ENCODE results near the gene TMEM163. TPM values are rescaled to one million over a fixed set of nuclear protein-coding genes. Genes with fewer than 3 reads are reported as not detected.

The TMEM163 gene
- total RNA-seq, 1 donor = not detected

DNA sequence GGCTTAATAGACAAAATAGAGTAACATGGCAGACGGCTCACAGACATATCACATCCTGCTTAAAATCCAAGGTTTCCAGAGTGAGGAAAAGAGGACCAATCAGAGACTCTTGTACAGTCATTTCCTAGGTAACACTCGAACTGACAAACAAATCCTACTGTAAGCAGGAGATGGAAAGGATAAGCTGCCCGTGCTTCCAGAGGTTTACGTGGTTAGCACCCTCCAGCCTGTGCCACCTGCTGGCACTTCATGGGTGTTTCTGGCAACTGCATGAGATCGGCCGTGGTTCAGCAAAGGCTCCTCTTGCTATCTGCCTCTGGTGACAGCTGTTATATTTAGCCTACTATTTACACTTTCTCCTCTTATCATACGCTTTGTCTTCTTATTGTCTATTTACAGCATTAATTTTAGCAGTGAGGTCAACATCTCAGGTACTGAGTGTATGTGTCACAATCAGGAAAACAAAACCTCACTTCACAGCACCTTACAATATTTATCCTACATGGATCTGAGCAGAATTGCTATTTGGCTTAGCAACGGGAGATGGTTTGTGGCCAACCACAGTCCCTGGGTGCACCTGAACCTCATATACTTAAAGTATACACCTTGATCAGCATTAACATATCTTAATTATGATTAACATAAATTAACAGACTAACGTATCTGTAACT is 226.9 kb downstream of the TMEM163 start:
- H3K4me2 ChIP-seq (ENCODE audit: insufficient read depth, low read length) = no peak overlapping the region
- H3K27me3 ChIP-seq (ENCODE audit: insufficient read depth, low read length) = peaks cover 2% of the 10 kb centered on the region
- DNase-seq (ENCODE audit: insufficient read length, low spot score, missing footprints) = no peak
- TF ChIP-seq, protein P1, sequence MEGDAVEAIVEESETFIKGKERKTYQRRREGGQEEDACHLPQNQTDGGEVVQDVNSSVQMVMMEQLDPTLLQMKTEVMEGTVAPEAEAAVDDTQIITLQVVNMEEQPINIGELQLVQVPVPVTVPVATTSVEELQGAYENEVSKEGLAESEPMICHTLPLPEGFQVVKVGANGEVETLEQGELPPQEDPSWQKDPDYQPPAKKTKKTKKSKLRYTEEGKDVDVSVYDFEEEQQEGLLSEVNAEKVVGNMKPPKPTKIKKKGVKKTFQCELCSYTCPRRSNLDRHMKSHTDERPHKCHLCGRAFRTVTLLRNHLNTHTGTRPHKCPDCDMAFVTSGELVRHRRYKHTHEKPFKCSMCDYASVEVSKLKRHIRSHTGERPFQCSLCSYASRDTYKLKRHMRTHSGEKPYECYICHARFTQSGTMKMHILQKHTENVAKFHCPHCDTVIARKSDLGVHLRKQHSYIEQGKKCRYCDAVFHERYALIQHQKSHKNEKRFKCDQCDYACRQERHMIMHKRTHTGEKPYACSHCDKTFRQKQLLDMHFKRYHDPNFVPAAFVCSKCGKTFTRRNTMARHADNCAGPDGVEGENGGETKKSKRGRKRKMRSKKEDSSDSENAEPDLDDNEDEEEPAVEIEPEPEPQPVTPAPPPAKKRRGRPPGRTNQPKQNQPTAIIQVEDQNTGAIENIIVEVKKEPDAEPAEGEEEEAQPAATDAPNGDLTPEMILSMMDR (IDR thresholded peaks at IDR 0.05; ENCODE audit: extremely low read depth, low read depth, low read length) = no peak
- no peaks in the 10 kb centered on the region for H3K4me1 ChIP-seq (ENCODE audit: insufficient read depth, low read length)
- H3K36me3 ChIP-seq (ENCODE audit: insufficient read depth, low read length) = no peaks in the 10 kb centered on the region
- H3K9me3 ChIP-seq (ENCODE audit: low read depth, low read length) = no peaks in the 10 kb centered on the region
- H3K4me3 ChIP-seq (ENCODE audit: insufficient read depth, low read length) = no peak overlapping the region
- no peak overlapping the region for H2AFZ ChIP-seq (ENCODE audit: low read length)
- H4K20me1 ChIP-seq (ENCODE audit: insufficient read depth, low read length) = no peaks in the 10 kb centered on the region
- H3K27ac ChIP-seq (ENCODE audit: low read depth, low read length) = no peak overlapping the region
- H3K79me2 ChIP-seq (ENCODE audit: insufficient read depth, low read length) = no peaks in the 10 kb centered on the region

DNA sequence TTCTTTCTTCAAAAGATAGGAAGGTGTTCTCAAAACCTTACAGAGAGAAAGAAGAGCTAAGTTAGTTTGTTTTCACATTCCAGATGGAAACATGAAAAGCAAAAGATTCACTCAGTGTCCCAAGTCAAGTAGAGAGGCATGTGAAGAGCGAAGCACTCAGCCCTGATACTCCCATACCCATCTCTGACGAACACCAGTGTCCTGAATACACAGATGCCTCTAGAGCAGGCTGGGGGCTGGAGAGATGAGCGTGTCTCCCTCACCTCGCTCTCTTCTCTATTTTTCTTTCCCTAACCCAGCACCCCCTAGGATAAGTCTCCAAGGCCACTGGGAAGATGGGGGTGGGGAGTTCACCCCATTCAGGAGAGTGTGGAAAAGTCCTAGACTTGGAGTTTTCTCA is 227.8 kb downstream of the TMEM163 start:
- H3K4me1 ChIP-seq (ENCODE audit: insufficient read depth, low read length) = no peaks in the 10 kb centered on the region
- TF ChIP-seq, protein P1 (IDR thresholded peaks at IDR 0.05; ENCODE audit: extremely low read depth, low read depth, low read length) = no peak
- no peaks in the 10 kb centered on the region for H3K36me3 ChIP-seq (ENCODE audit: insufficient read depth, low read length)
- H3K27me3 ChIP-seq (ENCODE audit: insufficient read depth, low read length) = peaks cover 4% of the 10 kb centered on the region
- H2AFZ ChIP-seq (ENCODE audit: low read length) = no peak overlapping the region
- no peak for DNase-seq (ENCODE audit: insufficient read length, low spot score, missing footprints)
- H4K20me1 ChIP-seq (ENCODE audit: insufficient read depth, low read length) = no peaks in the 10 kb centered on the region
- no peak overlapping the region for H3K4me3 ChIP-seq (ENCODE audit: insufficient read depth, low read length)
- no peak overlapping the region for H3K4me2 ChIP-seq (ENCODE audit: insufficient read depth, low read length)
- no peaks in the 10 kb centered on the region for H3K9me3 ChIP-seq (ENCODE audit: low read depth, low read length)
- no peaks in the 10 kb centered on the region for H3K79me2 ChIP-seq (ENCODE audit: insufficient read depth, low read length)
- H3K27ac ChIP-seq (ENCODE audit: low read depth, low read length) = no peak overlapping the region

DNA sequence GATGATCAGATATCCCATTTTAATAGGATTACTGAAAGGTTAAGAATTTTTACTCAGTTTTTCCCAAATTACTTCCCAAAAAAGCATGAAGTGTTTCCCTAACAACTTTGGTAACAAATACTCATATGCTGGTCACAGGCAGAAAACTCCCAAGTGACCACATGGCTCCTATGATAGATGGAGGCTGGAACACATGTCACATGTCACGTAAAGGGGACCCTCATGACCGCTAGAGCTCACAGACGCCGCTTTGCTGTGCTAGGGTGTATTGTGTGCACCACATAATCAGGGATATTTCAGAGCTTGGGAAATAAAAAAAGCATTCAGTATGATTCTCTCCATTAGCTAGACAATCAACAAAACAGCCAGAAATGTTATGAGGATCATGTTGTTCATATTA is 228.2 kb downstream of the TMEM163 start:
- no peaks in the 10 kb centered on the region for H4K20me1 ChIP-seq (ENCODE audit: insufficient read depth, low read length)

DNA sequence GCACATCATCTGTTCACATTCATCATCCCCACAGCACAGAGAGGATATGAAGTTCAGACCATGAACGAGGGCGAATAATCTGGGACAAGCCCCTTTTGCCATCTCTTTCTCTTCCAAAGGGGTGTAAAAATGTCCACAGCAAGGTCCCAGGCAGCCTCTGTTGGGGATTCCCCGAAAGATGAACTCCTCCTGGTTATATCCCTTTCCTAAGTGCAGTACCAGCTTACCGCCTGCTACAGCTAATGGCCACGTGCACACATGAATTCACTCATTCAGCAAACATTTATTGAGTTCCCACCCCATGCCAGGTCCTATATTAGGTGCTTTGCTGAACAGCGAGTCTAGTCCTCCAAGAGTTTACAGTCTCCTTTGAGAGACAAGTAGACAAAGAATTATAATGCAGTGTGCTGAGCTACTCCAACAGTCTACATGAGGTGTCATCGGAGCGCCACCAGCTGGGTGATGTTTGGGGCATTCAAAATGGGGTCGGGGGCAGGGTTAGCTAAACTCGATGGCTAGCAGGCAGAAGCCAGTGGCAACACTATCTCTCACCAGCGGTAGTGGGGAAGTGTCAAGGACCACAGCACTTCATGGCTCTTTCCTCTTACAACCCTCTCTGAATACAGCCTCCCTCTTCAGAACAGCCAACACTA is 228.9 kb downstream of the TMEM163 start:
- H3K9me3 ChIP-seq (ENCODE audit: low read depth, low read length) = no peaks in the 10 kb centered on the region
- TF ChIP-seq, protein P1 (IDR thresholded peaks at IDR 0.05; ENCODE audit: extremely low read depth, low read depth, low read length) = no peak

More for the DNA sequence above, 228.2 kb downstream of the TMEM163 start:
- no peak for DNase-seq (ENCODE audit: insufficient read length, low spot score, missing footprints)
- H3K4me2 ChIP-seq (ENCODE audit: insufficient read depth, low read length) = no peak overlapping the region
- TF ChIP-seq, protein P1 (IDR thresholded peaks at IDR 0.05; ENCODE audit: extremely low read depth, low read depth, low read length) = no peak
- no peaks in the 10 kb centered on the region for H3K36me3 ChIP-seq (ENCODE audit: insufficient read depth, low read length)
- H3K27ac ChIP-seq (ENCODE audit: low read depth, low read length) = no peak overlapping the region
- H3K79me2 ChIP-seq (ENCODE audit: insufficient read depth, low read length) = no peaks in the 10 kb centered on the region
- no peak overlapping the region for H3K4me3 ChIP-seq (ENCODE audit: insufficient read depth, low read length)
- H2AFZ ChIP-seq (ENCODE audit: low read length) = no peak overlapping the region
- no peaks in the 10 kb centered on the region for H3K9me3 ChIP-seq (ENCODE audit: low read depth, low read length)
- H3K27me3 ChIP-seq (ENCODE audit: insufficient read depth, low read length) = peaks cover 4% of the 10 kb centered on the region
- no peaks in the 10 kb centered on the region for H3K4me1 ChIP-seq (ENCODE audit: insufficient read depth, low read length)

More for the DNA sequence above, 228.9 kb downstream of the TMEM163 start:
- no peak overlapping the region for H3K27ac ChIP-seq (ENCODE audit: low read depth, low read length)
- no peaks in the 10 kb centered on the region for H4K20me1 ChIP-seq (ENCODE audit: insufficient read depth, low read length)
- no peak overlapping the region for H2AFZ ChIP-seq (ENCODE audit: low read length)
- no peak for DNase-seq (ENCODE audit: insufficient read length, low spot score, missing footprints)
- H3K4me2 ChIP-seq (ENCODE audit: insufficient read depth, low read length) = no peak overlapping the region
- peaks cover 4% of the 10 kb centered on the region for H3K27me3 ChIP-seq (ENCODE audit: insufficient read depth, low read length)
- H3K79me2 ChIP-seq (ENCODE audit: insufficient read depth, low read length) = no peaks in the 10 kb centered on the region
- no peak overlapping the region for H3K4me3 ChIP-seq (ENCODE audit: insufficient read depth, low read length)
- H3K4me1 ChIP-seq (ENCODE audit: insufficient read depth, low read length) = no peaks in the 10 kb centered on the region
- H3K36me3 ChIP-seq (ENCODE audit: insufficient read depth, low read length) = no peaks in the 10 kb centered on the region

Data from osteoblast (primary cell).